Peyer's patch (tissue), 4 donors: ENCODE data around the gene PIK3CD.

ENCODE experiments used
- CTCF ChIP-seq, 6 experiments: fragments of 450-650 bp in 4 of 6; fragments of 200-600 bp in 2 of 6; sonication (generic) in 1 of 6; IDR thresholded peaks; one replicate each; pipeline ENCODE4 v1.5.1; 2017 to 2019; ENCODE audit warnings: antibody characterized with exemption in 6 of 6, mild to moderate bottlenecking in 3 of 6, moderate library complexity in 1 of 6
- POLR2A ChIP-seq, 2 donors: fragments of 450-650 bp; IDR thresholded peaks; one replicate each; pipeline ENCODE4 v1.5.1; 2017; ENCODE audit warnings: antibody characterized with exemption in 2 of 2, mild to moderate bottlenecking in 2 of 2, moderate library complexity in 2 of 2

- TF ChIP-seq CTCF (IDR thresholded peaks at IDR 0.05) (no peak), POLR2A (IDR thresholded peaks at IDR 0.05) (no peak)
Measured at GRCh38 chr1:9755441-9755995, 104.0 kb downstream of the PIK3CD start.
